Spleen (tissue), 13 donors: ENCODE results near the gene SPR. TPM values are rescaled to one million over a fixed set of nuclear protein-coding genes. Genes with fewer than 3 reads are reported as not detected.

Source experiments
- DNase-seq: peaks from one replicate; pipeline ENCODE4 v3.0.0-alpha.2; 2020
- H3K27ac ChIP-seq, 8 donors: fragments of 200-600 bp; sonication (generic) in 7 of 8; 1 replicate in 4 of 8; 2 replicates in 4 of 8; pipeline versions ENCODE4 v1.5.0 to v1.8.0; 2016 to 2021; ENCODE audit warnings: inconsistent platforms in 4 of 8, mild to moderate bottlenecking in 4 of 8, moderate library complexity in 1 of 8
- H3K27me3 ChIP-seq, 7 donors: fragments of 200-600 bp; sonication (generic) in 6 of 7; replicated peaks in 1 of 7; 1 replicate in 4 of 7; 2 replicates in 3 of 7; pipeline versions ENCODE4 v1.5.0 to v1.8.0; 2016 to 2021; ENCODE audit warnings: inconsistent platforms in 3 of 7, mild to moderate bottlenecking in 1 of 7
- H3K36me3 ChIP-seq, 6 donors: fragments of 200-600 bp; sonication (generic) in 5 of 6; 1 replicate in 4 of 6; 2 replicates in 2 of 6; pipeline versions ENCODE4 v1.5.0 to v1.8.0; 2016 to 2021; ENCODE audit warnings: inconsistent platforms in 2 of 6
- H3K4me1 ChIP-seq, 6 donors: fragments of 200-600 bp; sonication (generic) in 5 of 6; 1 replicate in 3 of 6; 2 replicates in 3 of 6; pipeline versions ENCODE4 v1.5.0 to v1.8.0; 2016 to 2021; ENCODE audit warnings: inconsistent platforms in 3 of 6
- H3K4me3 ChIP-seq, 8 donors: fragments of 200-600 bp; sonication (generic) in 7 of 8; 1 replicate in 4 of 8; 2 replicates in 4 of 8; pipeline versions ENCODE4 v1.5.0 to v1.8.0; 2016 to 2021; ENCODE audit warnings: inconsistent platforms in 4 of 8, mild to moderate bottlenecking in 4 of 8, moderate library complexity in 2 of 8
- H3K9me3 ChIP-seq, 8 donors: fragments of 200-600 bp; sonication (generic) in 7 of 8; 1 replicate in 4 of 8; 2 replicates in 4 of 8; pipeline versions ENCODE4 v1.5.0 to v1.8.0; 2016 to 2021; ENCODE audit warnings: inconsistent platforms in 4 of 8
- CTCF ChIP-seq, 11 experiments: fragments of 200-600 bp in 7 of 11; fragments of 450-650 bp in 4 of 11; sonication (generic) in 4 of 11; IDR thresholded peaks in 8 of 11; conservative IDR thresholded peaks in 3 of 11; 1 replicate in 7 of 11; 2 replicates in 4 of 11; pipeline versions ENCODE4 v1.4.0 to v1.8.0; 2016 to 2021; ENCODE audit warnings: antibody characterized with exemption in 11 of 11, inconsistent platforms in 4 of 11, mild to moderate bottlenecking in 1 of 11
- POLR2A ChIP-seq, 3 donors: fragments of 450-650 bp; IDR thresholded peaks; one replicate each; pipeline ENCODE4 v1.5.1; 2017; ENCODE audit warnings: antibody characterized with exemption in 3 of 3, mild to moderate bottlenecking in 1 of 3
- POLR2AphosphoS5 ChIP-seq, 3 donors: sonication (generic); formaldehyde crosslinking; IDR thresholded peaks; one replicate each; pipeline ENCODE4 v1.5.1; 2017; ENCODE audit warnings: antibody characterized with exemption in 3 of 3
- WGBS, 5 donors: extraction: QIAGEN DNeasy Blood & Tissue Kit in 3 of 5; methylation state at CpG; one replicate each; pipeline versions ENCODE4 v1.1.5 to v1.1.7; 2013 to 2018; 5-methylcytosine and 5-hydroxymethylcytosine counted together
- intact Hi-C: fragments of 100-400 bp; cut with DNase I; formaldehyde crosslinking; loops from one replicate; pipeline ENCODE4 v1.15.0; 2023; ENCODE audit warnings: low total_unique reads
- long read RNA-seq, 2 donors: transcript quantifications; one replicate each; lab custom pipeline, GENCODE V29; 2026
- polyA plus RNA-seq, 3 donors: library from polyadenylated mRNA; stranded (reverse); fragments of 200-250 nt; gene quantifications; one replicate each; pipeline ENCODE4 v1.2.1, GENCODE V29; 2013
- total RNA-seq, 7 donors: library from RNA; depleted of rRNA in 3 of 7; stranded (reverse); fragments of >200 nt in 3 of 7; fragmentation: NEBNext Ultra II Directional in 4 of 7; extraction: Animal tissue kit (Norgen Biotek cat#: 25700) in 4 of 7; gene quantifications; one replicate each; pipeline versions ENCODE4 v1.1.0 to v1.2.1, GENCODE V29; 2016 to 2021
- donor health status: healthy with polysubstance abuse.
- donor health status: DM: no; HTN: no; CAD: no; lungs with moderate emphysema.
- donor health status: DM: no; HTN: no; CAD: no.
- donor health status: Bipolar disorder and iron deficiency.
- donor health status: healthy.
- donor health status: DM: no; HTN: no; CAD: no.
- donor health status: DM: yes; HTN: yes; CAD: no.

The SPR gene
- total RNA-seq (10 to 100 TPM in 3 of 7 donors, 1 to 10 TPM in 4; 8.4 to 22.6 (median 9.6) TPM), polyA plus RNA-seq (10 to 100 TPM in 2 of 3 donors, 1 to 10 TPM in 1; 3.9 to 12.1 (median 10.0) TPM)
- long read RNA-seq, donor 1, partial matches to known transcripts: 0 of 1 reads
- long read RNA-seq, donor 1, other reads (novel, unspliced or antisense): 0 of 1 reads
- long read RNA-seq, donor 2, partial matches to known transcripts: 0 of 2 reads
- long read RNA-seq, donor 2, other reads (novel, unspliced or antisense): 0 of 2 reads

GRCh38 chr2:72887032-72887739, at the start of gene SPR:
TSS of gene SPR (plus strand) at chr2:72887408. CDS start at chr2:72887433, 25 bp downstream.
- TF ChIP-seq CTCF (IDR thresholded peaks at IDR 0.05 in 8 of 11, conservative IDR thresholded peaks at IDR 0.05 in 3 of 11): no peak
- no peak for TF ChIP-seq POLR2A (IDR thresholded peaks at IDR 0.05)
- peak in 2 of 3 donors; percentile 35 to 58 for TF ChIP-seq POLR2AphosphoS5 (IDR thresholded peaks at IDR 0.05)
- Histone ChIP-seq H3K36me3 (peaks cover 0 to 11% (median 0%) of the 10 kb centered on the region in 6 donors), H3K27me3 (peaks cover 0 to 85% (median 17%) of the 10 kb centered on the region in 7 donors), H3K4me1 (peaks cover 5 to 39% (median 24%) of the 10 kb centered on the region in 6 donors), H3K27ac (peak within 1 kb of the TSS in 7 of 8 donors; percentile 65 to 85 (median 80)), H3K4me3 (peak within 1 kb of the TSS; percentile 49 to 91 (median 68)), H3K9me3 (no peaks in the 10 kb centered on the region)
- peak; percentile 89 for DNase-seq
- WGBS, 5 donors: 1 to 6% (median 1%) methylated on average over 14 to 76 of the region's 76 CpGs
- intact Hi-C loops: no loop called here

DNA sequence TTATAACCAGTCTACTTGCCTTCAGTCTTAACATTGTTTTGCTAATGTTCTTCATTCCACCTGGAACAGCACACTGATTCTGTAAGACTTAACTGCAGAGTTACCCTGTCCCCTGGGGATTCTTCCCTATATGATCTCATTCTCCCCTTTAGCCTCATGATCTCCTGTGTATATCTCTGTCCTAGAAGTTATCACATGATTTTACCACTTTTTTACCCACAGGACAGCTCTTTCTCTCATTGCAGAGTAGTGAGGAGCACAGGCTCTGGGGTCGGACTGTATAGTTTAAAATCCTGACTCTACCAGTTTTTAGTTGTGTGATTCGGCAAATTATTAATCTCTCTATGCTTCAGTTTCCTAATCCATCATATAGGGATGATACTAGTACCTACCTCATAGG, 47.1 kb upstream of the SPR start:
- no peaks in the 10 kb centered on the region for H3K4me1 ChIP-seq
- no peak overlapping the region for H3K4me3 ChIP-seq
- no peak for DNase-seq
- intact Hi-C loops: no loop called here
- peaks cover 0 to 35% (median 0%) of the 10 kb centered on the region in 7 donors for H3K27me3 ChIP-seq
- TF ChIP-seq POLR2A (IDR thresholded peaks at IDR 0.05) (no peak), CTCF (IDR thresholded peaks at IDR 0.05 in 8 of 11, conservative IDR thresholded peaks at IDR 0.05 in 3 of 11) (no peak), POLR2AphosphoS5 (IDR thresholded peaks at IDR 0.05) (no peak)
- no peaks in the 10 kb centered on the region for H3K9me3 ChIP-seq
- 89 to 96% (median 92%) methylated on average over 2 of the region's 2 CpGs for WGBS, 5 donors
- no peaks in the 10 kb centered on the region for H3K36me3 ChIP-seq
- H3K27ac ChIP-seq: no peak overlapping the region

DNA sequence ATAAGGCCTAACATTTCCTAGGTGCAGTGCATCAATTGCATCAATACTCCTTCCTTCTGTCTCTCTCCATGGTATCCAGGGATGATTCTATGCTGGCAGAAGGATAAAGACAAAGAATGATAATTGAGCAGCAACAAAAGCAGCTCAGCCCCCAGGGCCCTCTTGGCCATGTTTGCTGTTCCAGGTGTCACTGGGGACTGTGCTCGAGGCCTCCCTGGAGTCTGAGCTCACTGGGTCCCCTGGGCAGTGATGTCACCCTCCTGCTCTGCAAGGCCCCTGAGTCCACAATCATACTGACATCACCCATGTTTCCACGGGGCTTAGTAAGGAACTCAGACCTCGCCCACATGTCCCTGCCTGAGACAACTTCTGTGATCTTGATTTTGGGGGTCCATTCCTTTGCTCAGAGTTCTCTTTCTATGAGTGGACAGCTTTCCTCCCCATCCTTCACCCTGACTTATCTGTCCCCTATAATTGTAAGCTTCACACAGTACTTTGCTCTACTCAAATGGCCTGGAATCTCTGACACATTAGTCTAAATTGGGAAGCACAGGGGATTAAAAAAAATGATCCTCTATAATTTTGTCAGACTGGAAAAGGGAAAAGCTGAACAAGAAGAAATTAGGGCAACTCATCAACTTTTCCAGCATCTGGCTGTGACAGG, 45.6 kb upstream of the SPR start:
- H3K4me1 ChIP-seq: no peaks in the 10 kb centered on the region
- no peak overlapping the region for H3K27ac ChIP-seq
- H3K27me3 ChIP-seq: peaks cover 0 to 35% (median 0%) of the 10 kb centered on the region in 7 donors
- intact Hi-C loops: no loop called here
- no peaks in the 10 kb centered on the region for H3K9me3 ChIP-seq
- H3K36me3 ChIP-seq: no peaks in the 10 kb centered on the region
- no peak for DNase-seq
- no peak overlapping the region for H3K4me3 ChIP-seq
- 62 to 77% (median 71%) methylated on average over 3 of the region's 3 CpGs for WGBS, 5 donors
- TF ChIP-seq CTCF (IDR thresholded peaks at IDR 0.05 in 8 of 11, conservative IDR thresholded peaks at IDR 0.05 in 3 of 11): no peak
- TF ChIP-seq POLR2A (IDR thresholded peaks at IDR 0.05): no peak
- TF ChIP-seq POLR2AphosphoS5 (IDR thresholded peaks at IDR 0.05): no peak

DNA sequence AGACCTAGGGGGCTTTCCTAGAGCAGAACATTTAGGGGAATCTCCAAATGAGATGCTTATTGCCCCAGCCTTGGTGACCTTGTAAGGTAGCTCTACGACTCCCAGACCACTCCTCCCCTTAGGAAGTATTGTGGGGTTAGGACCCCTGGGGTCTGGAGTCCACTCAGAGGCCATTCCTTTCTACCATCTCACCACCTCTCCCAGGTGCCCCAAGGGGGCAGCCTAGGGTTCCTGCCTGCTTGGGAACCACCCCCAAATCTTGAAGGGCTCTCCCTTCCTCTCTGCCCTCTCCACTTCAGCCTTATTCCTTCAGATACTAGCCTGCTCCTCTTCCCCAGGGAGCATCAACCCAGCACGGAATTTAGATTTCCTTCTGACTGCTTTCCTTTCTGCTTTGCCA, 43.9 kb upstream of the SPR start:
- DNase-seq: no peak
- Histone ChIP-seq H3K36me3 (no peaks in the 10 kb centered on the region), H3K4me3 (no peak overlapping the region), H3K27ac (no peak overlapping the region), H3K9me3 (no peaks in the 10 kb centered on the region), H3K27me3 (peaks cover 0 to 35% (median 0%) of the 10 kb centered on the region in 7 donors), H3K4me1 (no peaks in the 10 kb centered on the region)
- TF ChIP-seq POLR2AphosphoS5 (IDR thresholded peaks at IDR 0.05) (no peak), CTCF (IDR thresholded peaks at IDR 0.05 in 8 of 11, conservative IDR thresholded peaks at IDR 0.05 in 3 of 11) (no peak), POLR2A (IDR thresholded peaks at IDR 0.05) (no peak)
- WGBS, 5 donors: 51 to 56% (median 56%) methylated on average over 2 of the region's 2 CpGs
- intact Hi-C loops: no loop called here
